ENCODE measurements around the gene PBXIP1.

PBXIP1 gene

DNA sequence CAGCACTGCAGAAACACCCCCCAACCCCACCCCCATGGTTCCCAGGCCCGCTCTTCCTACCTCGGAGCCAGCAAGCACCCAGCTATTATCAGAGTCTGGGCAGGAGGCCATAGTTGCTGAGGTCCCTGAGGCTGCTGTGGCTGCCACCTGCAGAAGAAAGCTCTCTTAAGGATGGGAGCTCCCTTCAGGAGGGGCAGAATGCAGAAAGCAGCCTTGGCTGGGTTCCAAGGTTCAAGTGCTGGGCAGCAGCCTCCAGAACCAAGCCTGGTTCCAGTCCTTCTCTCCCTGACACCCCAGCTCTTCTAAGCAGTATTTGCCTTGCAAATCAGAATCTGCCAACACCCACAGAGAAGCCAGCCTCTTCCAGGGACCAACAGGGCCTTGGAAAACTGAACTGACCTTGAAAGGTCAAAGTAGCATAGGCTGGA, 2.3 kb downstream of the PBXIP1 start:
- no peak for DNase-seq

DNA sequence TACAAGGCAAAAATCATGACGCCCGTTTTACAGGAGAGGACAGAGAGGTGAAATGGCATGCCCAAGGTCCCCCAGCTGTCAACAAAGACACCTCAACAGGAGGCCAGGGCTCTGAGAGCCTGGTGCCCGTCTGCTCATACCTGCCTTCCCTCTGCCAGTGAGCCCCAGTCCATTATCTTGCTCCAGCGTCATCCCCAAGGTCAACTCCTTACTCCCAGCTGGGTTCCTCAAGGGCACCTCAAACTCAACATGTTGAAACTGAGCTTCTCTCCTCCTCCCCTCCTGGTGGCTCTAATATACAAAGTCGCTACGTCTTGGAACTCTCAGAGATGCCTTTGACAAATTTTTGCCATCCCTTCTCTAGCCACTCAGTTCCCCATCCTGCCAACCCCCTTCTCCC, 3.2 kb downstream of the PBXIP1 start:
- DNase-seq: no peak

DNA sequence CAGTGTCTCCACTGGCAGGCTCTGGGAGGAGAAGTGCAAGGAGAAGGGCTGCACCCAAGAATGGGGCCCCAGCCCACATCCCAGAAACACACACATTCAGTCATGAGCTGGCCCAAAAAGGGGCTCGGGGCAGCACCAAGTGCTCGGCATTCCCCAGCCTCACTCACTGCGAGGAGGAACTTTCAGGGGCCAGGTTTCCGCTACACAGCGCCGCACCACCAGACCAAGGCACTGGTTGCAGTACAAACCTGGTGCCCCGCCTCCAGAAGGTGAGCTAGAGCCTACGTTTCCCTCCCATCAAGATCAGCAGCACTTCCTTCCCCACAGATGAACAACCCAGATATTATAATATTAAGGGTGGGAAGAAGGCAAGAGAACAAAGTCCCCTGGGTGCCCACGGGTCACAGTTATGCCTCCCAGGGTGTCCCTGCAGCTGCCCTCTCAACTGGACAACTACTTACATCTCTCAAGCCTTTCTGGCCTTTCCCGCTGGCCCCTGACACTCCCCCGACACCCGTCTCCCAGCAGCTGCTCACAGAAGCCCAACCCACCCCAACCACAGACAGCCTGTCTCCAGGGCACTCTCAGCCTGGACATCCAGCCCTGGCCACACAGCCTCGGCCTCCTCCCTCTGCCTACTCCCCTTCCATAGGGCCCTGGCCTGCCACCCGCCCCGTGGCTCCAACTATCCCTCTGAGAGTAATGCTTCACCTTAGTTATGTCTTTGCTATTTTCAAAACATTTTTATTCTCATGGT, 3.8 kb downstream of the PBXIP1 start:
- DNase-seq: no peak

DNA sequence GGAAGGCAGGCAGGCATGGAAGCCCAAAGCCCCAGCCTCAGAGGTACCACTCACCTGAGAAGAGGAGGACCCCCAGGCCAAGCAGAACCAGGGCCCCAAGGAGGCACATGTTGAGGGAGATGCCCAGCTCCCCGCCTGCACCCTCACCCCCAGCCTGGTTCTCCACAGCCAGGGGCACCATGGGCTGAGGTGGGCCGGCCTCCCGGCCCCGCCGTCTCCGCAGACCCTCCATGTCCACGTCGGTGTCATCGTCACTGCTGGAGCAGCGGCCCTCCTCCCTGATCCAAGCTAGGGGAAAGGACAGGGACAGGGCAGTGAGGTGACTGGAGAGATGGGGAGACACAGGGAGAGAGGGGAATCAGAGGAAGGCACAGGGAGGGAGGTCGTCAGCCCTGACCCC, 7.8 kb downstream of the PBXIP1 start:
- DNase-seq: no peak

GRCh38 chr1:154945962-154946850, 9.7 kb downstream of the PBXIP1 start:
- DNase-seq: no peak

GRCh38 chr1:154945160-154945961, 10.5 kb downstream of the PBXIP1 start:
- no peak for DNase-seq

DNA sequence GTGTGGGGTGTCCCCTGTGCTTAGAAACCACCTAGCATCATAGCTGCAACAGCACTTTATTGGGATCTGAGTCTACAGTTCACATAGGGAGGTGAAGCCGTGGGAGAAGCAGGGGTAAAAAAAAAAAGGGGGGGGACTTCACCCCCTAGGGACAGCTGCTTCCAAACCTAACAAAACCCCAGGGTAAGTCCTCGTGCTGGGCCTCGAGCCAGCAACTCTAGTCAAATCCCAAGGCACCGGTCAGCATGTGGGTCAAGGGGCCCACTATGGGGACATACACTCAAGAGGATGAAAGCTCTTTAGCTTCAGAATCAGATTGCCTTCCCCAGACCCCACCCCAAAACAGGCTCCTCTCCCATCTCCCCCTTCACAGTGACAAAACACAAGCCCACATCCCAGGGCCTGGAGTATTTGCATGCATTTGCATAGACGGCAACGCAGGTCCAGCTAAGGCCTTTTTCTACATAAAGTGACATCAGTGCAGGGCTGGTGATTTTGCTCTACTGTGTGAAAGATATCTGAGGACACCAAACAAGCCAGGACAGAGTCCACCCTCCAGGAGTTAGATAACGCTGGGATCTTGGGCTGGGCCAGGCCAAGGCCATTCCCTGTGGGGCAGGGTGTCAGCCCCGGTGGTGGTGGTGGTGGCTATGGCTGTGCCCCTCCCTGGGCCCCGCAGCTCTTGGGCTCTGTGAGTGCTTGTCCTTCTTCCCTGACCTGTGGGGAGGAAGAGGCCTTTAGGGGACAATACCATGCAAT, 11.3 kb downstream of the PBXIP1 start:
- no peak for DNase-seq

GRCh38 chr1:154943649-154944400, 12.1 kb downstream of the PBXIP1 start:
- DNase-seq: no peak

GRCh38 chr1:154941333-154942013, 14.4 kb downstream of the PBXIP1 start:
- DNase-seq: no peak

- DNase-seq: no peak
Observed at GRCh38 chr1:154940651-154941194, 15.2 kb downstream of the PBXIP1 start.

GRCh38 chr1:154940213-154940560, 15.7 kb downstream of the PBXIP1 start:
- no peak for DNase-seq

- no peak for DNase-seq
Observed at GRCh38 chr1:154938604-154939399, 17.1 kb downstream of the PBXIP1 start.

DNA sequence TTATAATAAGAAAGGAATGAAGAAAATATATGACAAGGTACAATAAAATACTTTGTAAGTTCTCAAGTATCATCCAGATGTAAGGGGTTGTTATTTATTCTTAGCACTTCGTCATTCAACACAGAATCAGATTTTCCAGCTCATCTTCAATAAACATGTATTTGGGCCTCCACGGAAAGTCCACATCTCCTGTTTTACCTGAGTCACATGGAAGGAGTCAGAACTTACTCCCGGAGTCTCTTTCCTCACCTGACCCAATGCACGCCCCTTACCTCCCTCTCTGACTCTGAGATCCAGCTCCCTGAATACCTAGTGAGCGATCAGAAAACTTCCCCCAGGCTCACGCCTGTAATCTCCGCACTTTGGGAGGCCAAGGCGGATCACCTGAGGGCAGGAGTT, 17.9 kb downstream of the PBXIP1 start:
- DNase-seq: no peak

DNA sequence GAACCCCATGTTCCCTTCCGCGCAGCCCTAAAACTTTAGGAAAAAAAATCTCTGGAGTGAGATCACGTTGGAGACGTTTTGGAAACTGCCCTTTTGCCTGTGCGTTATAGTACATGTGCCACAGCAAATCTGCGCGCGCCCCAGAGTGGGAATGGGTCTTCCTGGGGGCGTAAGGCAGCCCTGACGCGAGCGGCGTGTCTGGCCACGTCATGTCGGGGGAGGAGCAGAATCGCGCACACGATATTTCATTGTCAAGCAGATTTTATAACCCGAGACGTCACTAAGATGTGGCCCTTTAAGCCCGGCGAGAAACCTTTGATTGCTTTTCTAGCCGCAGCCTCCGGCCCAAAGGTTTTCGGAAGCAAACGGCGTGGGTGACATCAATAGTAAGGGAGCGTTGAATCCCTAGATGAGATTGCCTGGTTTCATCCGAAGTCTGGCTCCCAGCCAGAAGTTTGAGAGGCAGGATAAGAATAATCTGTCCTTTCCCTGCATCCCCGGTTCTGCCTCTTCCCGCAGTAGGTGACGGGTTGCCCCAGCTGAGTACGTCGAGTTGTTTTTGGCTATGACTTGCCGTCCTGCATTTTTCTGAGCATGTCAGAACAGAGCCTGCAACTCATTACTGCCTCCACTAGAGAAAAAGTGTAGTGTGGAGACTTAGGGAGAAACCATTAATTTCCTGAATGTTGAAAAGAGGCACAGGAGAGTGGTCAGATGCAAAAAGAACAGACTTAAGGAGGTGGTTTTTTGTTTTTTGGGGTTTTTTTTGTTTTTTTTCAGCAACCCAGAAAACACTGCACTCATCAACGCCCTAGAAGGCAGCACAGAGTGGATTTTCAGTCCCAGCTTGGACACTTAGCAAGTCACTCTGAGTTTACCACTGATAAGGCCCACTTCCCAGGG, 18.6 kb downstream of the PBXIP1 start:
- peak; percentile 96 for DNase-seq

DNA sequence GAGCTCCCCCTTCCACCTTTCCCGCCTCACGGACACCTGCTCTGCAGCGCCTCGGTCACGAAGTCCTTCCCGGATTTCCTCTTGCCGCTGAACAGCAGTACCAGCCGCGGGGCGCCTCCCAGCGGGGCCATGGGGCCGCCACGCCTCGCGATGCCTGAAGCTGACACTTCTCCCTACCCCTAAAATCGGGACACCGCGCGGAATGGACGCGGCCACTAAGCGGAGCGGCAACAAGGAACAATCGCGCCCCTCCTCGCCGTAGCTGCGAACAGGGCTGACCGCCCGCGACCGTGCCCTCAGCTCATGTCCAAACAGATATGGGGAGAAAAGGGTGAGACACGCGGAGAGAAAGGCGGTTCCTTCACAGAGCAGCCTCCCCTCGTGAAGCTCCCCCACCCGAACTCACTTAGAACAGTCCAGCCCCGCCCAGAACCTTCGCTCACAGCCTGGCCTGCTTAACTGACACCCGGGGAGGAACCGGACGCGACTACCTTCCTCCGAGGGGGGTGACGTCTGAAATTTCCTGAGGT, 19.3 kb downstream of the PBXIP1 start, which contains the start of gene PMVK:
PMVK (minus strand) TSS at position 165 of the 530 bp plus-strand sequence; CDS start at position 131, 34 bp downstream.
- peak; percentile 96 for DNase-seq

DNA sequence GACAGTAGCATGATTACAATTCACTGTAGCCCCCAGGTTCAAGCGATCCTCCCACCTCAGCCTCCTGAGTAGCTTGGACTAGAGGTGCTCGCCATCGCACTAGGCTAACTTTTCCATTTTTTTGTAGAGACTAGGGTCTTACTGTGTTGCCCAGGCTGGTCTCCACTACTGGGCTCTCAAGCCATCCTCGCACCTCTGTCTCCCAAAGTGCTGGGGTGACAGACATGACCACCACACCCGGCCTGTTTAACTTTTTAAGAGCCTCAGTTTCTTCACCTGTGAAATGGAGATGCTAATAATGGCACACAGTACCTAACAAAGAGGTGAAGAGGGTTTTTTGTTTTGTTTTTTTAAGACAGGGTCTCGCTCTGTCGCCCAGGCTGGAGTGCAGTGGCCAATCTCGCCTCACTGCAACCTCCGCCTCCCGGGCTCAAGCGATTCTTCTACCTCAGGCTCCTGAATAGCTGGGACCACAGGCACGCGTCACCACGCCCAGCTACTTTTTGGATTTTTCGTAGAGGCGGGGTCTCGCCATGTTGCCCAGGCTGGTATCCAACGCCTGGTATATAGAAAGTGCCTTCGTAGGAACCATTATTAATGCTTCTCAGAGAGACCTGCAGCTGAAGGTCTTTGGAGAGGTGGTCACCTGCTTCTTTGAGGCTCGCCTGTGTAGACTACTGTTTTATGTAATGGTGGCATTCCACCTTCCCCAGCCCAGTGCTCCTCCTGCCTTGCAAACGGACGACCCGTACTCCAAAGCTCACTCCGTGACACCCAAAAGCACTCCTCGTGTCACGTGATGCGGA, 19.9 kb downstream of the PBXIP1 start:
- no peak for DNase-seq

GRCh38 chr1:154934358-154934948, 21.4 kb downstream of the PBXIP1 start:
- DNase-seq: no peak
